Activated T-cell treated with anti-CD3 and anti-CD28 coated beads, Interleukin-2, amount 50 U/mL, for 24 hours (primary cell): ENCODE results near the gene TRANK1.

Experiments used
- DNase-seq: peaks from one replicate; pipeline ENCODE4 v3.0.0-alpha.2; 2020
- H3K27ac Mint-ChIP-seq: 2 replicates; pipeline ENCODE4 v1.8.0; 2020; ENCODE audit warnings: mild to moderate bottlenecking, mixed read lengths
- H3K27me3 Mint-ChIP-seq: 2 replicates; pipeline ENCODE4 v1.8.0; 2020; ENCODE audit warnings: mixed read lengths
- H3K36me3 Mint-ChIP-seq: 2 replicates; pipeline ENCODE4 v1.8.0; 2020; ENCODE audit warnings: low read depth, mixed read lengths
- H3K4me1 Mint-ChIP-seq: 2 replicates; pipeline ENCODE4 v1.8.0; 2020; ENCODE audit warnings: low read depth, mixed read lengths
- H3K4me3 Mint-ChIP-seq: 2 replicates; pipeline ENCODE4 v1.8.0; 2020; ENCODE audit warnings: mild to moderate bottlenecking, moderate library complexity, mixed read lengths
- H3K9me3 Mint-ChIP-seq: 2 replicates; pipeline ENCODE4 v1.8.0; 2020; ENCODE audit warnings: mixed read lengths

The TRANK1 gene

DNA sequence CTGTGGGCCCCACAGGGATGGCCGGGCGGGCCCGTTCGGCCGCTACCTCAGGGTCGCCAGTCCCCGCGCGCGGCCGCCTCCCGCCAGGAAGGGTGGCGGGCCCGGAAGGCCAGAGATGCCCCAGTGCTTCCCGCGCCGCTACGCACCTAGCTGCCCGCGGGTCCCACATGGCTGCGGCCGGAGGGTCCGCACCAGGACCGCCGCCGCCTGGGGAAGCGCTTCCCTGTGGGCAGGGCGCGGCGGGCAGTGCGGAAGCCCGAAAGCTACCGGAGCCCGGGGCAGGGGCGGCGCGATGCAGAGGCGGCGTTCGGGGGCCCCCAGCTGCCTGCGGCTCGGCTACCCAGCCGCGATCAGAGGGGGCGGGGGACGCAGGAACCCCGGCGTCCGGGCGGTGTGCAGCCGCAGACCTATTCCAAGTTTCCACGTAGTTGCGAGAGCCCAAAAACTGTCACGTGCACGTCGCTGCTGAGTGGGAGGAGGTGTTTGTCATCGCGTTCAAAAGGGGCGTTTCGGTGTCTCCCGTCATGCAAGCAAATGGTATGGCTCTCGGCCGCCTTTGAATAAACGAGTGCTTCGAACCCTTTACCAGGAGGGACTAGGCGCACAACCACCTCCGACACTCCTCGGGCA is at the start of gene TRANK1:
TRANK1 (minus strand) TSS at position 414 of the 630 bp plus-strand sequence; CDS start at position 169, 245 bp downstream.
- Mint-ChIP-seq H3K4me3 (peak within 1 kb of the TSS; percentile 78), H3K36me3 (peaks cover 16% of the 10 kb centered on the region), H3K27me3 (no peaks in the 10 kb centered on the region), H3K9me3 (peaks cover 28% of the 10 kb centered on the region), H3K4me1 (peaks cover 24% of the 10 kb centered on the region), H3K27ac (peak within 1 kb of the TSS; percentile 78)
- DNase-seq, result peak; percentile 86

GRCh38 chr3:36993326-36994283 is 48.8 kb upstream of the TRANK1 start, which contains the start of gene MLH1:
Gene MLH1, plus strand, starts transcription at chr3:36993518. Its CDS starts 30 bp downstream, at chr3:36993548.
- H3K27ac Mint-ChIP-seq, result no peak within 1 kb of the TSS
- peaks cover 40% of the 10 kb centered on the region for H3K36me3 Mint-ChIP-seq
- DNase-seq, result peak; percentile 95
- H3K4me1 Mint-ChIP-seq, result peaks cover 50% of the 10 kb centered on the region
- H3K27me3 Mint-ChIP-seq, result no peaks in the 10 kb centered on the region
- H3K4me3 Mint-ChIP-seq, result no peak within 1 kb of the TSS
- no peaks in the 10 kb centered on the region for H3K9me3 Mint-ChIP-seq

GRCh38 chr3:36992806-36993325 is 48.0 kb upstream of the TRANK1 start, which contains the start of gene EPM2AIP1:
Gene EPM2AIP1, minus strand, starts transcription at chr3:36993131. Its CDS starts 54 bp downstream, at chr3:36993077.
- Mint-ChIP-seq H3K27ac (no peak within 1 kb of the TSS), H3K36me3 (peaks cover 40% of the 10 kb centered on the region), H3K4me1 (peaks cover 52% of the 10 kb centered on the region), H3K9me3 (no peaks in the 10 kb centered on the region), H3K27me3 (no peaks in the 10 kb centered on the region), H3K4me3 (no peak within 1 kb of the TSS)
- peak; percentile 90 for DNase-seq

DNA sequence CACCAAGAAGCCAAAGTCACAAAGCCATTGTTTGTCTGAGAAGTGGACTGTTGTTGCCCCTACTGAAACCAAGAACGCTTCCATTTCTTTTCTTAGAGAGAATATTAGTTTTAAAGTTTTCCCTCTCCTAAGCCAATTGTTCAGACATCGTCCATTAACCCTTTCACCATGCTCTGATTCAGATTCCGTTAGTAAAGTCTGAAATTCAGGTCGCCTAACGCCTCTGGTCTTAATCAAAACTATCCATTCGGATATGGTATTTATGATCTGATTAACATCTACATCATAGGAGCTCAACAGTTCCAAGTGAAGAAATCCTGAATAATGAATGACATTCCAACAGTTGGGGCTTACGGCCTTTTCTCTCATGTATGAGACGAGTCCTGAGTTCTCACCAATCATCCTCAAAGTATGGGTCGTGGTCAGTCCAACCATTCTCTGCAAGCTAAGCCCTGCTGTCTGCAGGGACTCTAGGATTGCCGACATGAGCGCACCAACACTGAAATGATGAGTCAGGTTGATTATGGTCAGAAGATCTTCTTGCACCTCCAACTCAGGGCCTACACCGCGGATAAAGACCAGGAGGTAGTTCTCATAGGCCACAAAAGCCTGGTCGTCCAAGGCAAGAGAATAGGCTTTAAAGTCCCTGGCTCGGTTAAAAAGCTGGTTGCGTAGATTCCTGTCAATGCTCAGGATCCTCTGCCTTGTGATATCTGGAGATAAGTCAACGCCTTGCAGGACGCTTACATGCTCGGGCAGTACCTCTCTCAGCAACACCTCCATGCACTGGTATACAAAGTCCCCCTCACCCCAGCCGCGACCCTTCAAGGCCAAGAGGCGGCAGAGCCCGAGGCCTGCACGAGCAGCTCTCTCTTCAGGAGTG is 47.3 kb upstream of the TRANK1 start:
- Mint-ChIP-seq H3K27me3 (no peaks in the 10 kb centered on the region), H3K9me3 (no peaks in the 10 kb centered on the region), H3K27ac (no peak overlapping the region), H3K4me3 (no peak overlapping the region), H3K4me1 (peaks cover 53% of the 10 kb centered on the region), H3K36me3 (peaks cover 39% of the 10 kb centered on the region)
- DNase-seq, result no peak

GRCh38 chr3:36991147-36991546 is 46.3 kb upstream of the TRANK1 start:
- Mint-ChIP-seq H3K36me3 (peaks cover 39% of the 10 kb centered on the region), H3K27me3 (no peaks in the 10 kb centered on the region), H3K4me1 (peaks cover 48% of the 10 kb centered on the region), H3K27ac (no peak overlapping the region), H3K4me3 (no peak overlapping the region), H3K9me3 (no peaks in the 10 kb centered on the region)
- no peak for DNase-seq

DNA sequence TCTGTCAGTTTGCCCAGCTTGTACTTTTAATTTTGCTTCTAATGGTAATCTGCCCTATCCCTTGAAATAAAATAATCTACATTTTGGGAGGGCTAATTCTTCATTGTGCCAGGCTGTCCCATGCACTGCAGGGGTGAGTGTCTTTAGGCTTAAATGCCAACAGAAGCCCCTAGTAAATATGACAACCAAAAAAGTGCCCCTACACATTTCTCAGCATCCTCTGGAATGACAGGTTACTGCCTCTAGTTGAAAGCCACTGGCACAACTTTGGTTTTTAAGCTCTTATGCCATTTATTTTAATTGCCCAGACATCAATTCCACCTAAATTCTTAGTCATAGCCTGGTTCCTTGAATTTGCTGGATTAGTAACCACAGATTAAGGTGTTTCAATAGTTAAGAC is 44.7 kb upstream of the TRANK1 start:
- DNase-seq, result no peak
- H3K27me3 Mint-ChIP-seq, result no peaks in the 10 kb centered on the region
- H3K4me1 Mint-ChIP-seq, result peaks cover 51% of the 10 kb centered on the region
- H3K27ac Mint-ChIP-seq, result no peak overlapping the region
- H3K36me3 Mint-ChIP-seq, result peaks cover 40% of the 10 kb centered on the region
- no peak overlapping the region for H3K4me3 Mint-ChIP-seq
- H3K9me3 Mint-ChIP-seq, result no peaks in the 10 kb centered on the region

- peaks cover 45% of the 10 kb centered on the region for H3K36me3 Mint-ChIP-seq
- H3K9me3 Mint-ChIP-seq, result no peaks in the 10 kb centered on the region
- H3K4me1 Mint-ChIP-seq, result peaks cover 51% of the 10 kb centered on the region
- no peak overlapping the region for H3K4me3 Mint-ChIP-seq
- peak overlapping the region; percentile 63 for H3K27ac Mint-ChIP-seq
- no peak for DNase-seq
- H3K27me3 Mint-ChIP-seq, result no peaks in the 10 kb centered on the region
Observed at GRCh38 chr3:36989005-36989404, 44.2 kb upstream of the TRANK1 start.

GRCh38 chr3:36988356-36988755 is 43.5 kb upstream of the TRANK1 start:
- peaks cover 52% of the 10 kb centered on the region for H3K36me3 Mint-ChIP-seq
- H3K4me1 Mint-ChIP-seq, result peaks cover 51% of the 10 kb centered on the region
- no peak for DNase-seq

DNA sequence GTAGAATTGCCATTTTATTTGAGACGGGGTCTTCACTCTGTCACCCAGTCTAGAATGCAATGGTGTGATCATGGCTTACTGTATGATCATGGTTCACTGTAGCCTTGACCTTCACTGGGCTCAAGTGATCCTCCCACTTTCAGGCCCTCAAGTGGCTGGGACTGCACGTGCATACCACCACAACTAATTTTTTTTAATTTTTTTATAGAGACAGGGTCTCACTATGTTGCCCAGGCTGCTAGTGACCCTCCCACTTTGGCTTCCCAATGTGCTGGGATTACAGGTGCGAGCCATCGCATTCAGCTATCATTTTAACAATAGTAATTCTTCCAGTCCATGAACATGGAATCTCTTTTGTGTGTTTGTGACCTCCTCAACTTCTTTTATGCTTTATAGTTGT is 36.2 kb upstream of the TRANK1 start:
- peaks cover 60% of the 10 kb centered on the region for H3K36me3 Mint-ChIP-seq
- peaks cover 2% of the 10 kb centered on the region for H3K4me1 Mint-ChIP-seq
- H3K27ac Mint-ChIP-seq, result no peak overlapping the region
- no peak for DNase-seq
- peaks cover 18% of the 10 kb centered on the region for H3K9me3 Mint-ChIP-seq
- no peaks in the 10 kb centered on the region for H3K27me3 Mint-ChIP-seq
- no peak overlapping the region for H3K4me3 Mint-ChIP-seq

More at GRCh38 chr3:36988356-36988755, 43.5 kb upstream of the TRANK1 start:
- Mint-ChIP-seq H3K27ac (peak overlapping the region; percentile 3), H3K27me3 (no peaks in the 10 kb centered on the region), H3K4me3 (peak overlapping the region; percentile 8), H3K9me3 (no peaks in the 10 kb centered on the region)

DNA sequence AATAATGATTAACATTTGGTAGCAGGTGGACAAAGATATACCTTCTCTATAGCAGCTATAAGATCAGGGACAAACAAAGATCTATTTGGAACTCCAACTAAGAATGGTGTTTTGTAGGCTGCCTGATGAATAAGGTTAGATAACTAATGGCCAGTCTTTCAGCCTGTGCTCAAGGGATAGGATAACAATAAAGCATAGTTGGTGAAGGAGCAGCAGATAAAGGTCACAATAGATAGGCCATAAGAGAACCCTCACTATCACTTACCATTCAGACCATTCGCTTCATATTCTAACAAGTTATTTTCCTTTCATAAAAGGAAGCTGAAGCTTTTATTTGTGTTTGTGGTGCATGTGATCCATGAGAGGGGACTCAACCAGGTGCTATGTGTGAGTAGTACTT is 28.3 kb upstream of the TRANK1 start:
- no peak for DNase-seq
- H3K27ac Mint-ChIP-seq, result no peak overlapping the region
- H3K9me3 Mint-ChIP-seq, result no peaks in the 10 kb centered on the region
- no peak overlapping the region for H3K4me3 Mint-ChIP-seq
- H3K4me1 Mint-ChIP-seq, result peaks cover 18% of the 10 kb centered on the region
- H3K36me3 Mint-ChIP-seq, result no peaks in the 10 kb centered on the region
- no peaks in the 10 kb centered on the region for H3K27me3 Mint-ChIP-seq

DNA sequence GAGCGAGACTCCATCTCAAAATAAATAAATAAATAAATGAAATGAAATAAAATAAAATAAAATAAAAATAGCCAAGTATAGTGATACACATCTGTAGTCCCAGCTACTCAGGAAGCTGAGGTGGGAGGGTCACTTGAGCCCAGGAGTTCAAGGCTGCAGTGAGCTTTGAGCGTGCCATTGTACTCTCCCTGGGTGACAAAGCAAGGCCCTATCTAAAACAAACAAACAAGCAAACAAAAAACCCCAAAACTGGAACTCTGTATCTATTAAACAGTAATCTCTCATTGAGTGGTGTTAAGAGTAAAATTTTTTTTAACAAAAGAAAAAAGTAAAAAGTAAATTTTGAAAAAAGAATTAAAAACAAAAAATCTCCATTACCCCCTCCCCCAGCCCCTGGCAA is 27.3 kb upstream of the TRANK1 start:
- H3K27me3 Mint-ChIP-seq, result no peaks in the 10 kb centered on the region
- no peak overlapping the region for H3K27ac Mint-ChIP-seq
- no peak overlapping the region for H3K4me3 Mint-ChIP-seq
- peaks cover 18% of the 10 kb centered on the region for H3K4me1 Mint-ChIP-seq
- no peaks in the 10 kb centered on the region for H3K9me3 Mint-ChIP-seq
- no peak for DNase-seq
- no peaks in the 10 kb centered on the region for H3K36me3 Mint-ChIP-seq

DNA sequence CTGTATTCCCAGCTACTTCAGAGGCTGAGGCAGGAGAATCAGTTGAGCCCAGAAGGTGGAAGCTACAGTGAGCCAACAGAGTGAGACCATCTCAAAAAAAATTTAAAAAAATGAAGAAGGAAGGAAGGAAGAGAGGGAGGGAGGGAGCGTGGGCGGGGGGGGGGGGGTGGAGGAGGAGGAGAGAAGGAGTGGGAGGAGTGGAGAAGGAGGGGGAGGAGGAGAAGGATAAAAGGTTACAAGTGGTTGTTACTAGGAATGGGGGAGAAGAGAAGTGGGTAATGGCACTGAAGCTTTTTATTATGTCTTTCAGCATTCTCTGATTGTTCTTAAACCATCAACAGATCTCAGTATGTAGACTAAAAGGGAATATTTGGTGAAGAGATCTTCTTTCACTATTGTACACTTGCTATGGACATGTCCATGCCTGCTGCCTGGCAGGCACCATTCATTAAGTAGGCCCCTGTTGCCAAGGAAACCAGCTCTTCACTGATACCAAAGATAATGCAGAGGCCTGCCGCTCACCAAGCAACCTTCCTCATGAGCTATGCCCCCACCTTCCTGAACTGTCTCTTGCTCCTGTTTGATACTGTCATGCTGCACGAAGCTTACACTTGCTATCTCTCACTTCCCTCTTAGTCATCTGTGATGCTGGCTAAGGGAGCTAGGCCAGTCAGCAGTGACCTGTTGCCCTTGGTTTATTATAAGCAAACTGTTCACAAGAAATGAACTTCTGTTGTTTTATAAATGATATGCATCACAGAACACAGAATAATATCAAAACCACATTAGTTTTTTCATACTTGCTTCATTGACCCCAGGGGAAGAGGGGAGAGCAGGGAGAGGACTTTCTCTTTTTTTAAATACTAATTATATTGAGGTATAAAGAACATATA is 24.9 kb upstream of the TRANK1 start:
- H3K4me3 Mint-ChIP-seq, result no peak overlapping the region

DNA sequence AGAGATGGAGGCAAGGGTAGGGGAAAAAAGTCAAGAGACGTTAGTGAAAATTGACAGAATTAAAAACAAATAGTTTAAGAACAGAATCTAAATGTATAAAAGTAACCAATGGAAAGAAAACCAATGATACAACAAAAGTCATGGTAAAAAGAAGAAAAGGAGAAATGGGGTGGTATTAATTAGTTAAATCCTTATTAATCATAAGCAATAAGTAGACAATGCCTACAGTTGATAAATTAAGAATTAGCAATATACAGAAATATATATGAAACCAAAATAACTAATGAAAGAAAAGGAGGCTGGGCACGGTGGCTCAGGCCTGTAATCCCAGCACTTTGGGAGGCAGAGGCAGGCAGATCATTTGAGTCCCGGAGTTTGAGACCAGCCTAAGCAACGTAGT is 24.2 kb upstream of the TRANK1 start:
- Mint-ChIP-seq H3K4me3 (no peak overlapping the region), H3K27me3 (no peaks in the 10 kb centered on the region)

More for the DNA sequence above, 24.9 kb upstream of the TRANK1 start:
- no peaks in the 10 kb centered on the region for H3K9me3 Mint-ChIP-seq
- peaks cover 18% of the 10 kb centered on the region for H3K4me1 Mint-ChIP-seq
- peak; percentile 41 for DNase-seq
- H3K36me3 Mint-ChIP-seq, result no peaks in the 10 kb centered on the region
- H3K27me3 Mint-ChIP-seq, result no peaks in the 10 kb centered on the region
- H3K27ac Mint-ChIP-seq, result peak overlapping the region; percentile 78

More for the DNA sequence above, 24.2 kb upstream of the TRANK1 start:
- H3K36me3 Mint-ChIP-seq, result no peaks in the 10 kb centered on the region
- no peak for DNase-seq
- H3K27ac Mint-ChIP-seq, result peak overlapping the region; percentile 59
- H3K4me1 Mint-ChIP-seq, result peaks cover 18% of the 10 kb centered on the region
- H3K9me3 Mint-ChIP-seq, result no peaks in the 10 kb centered on the region
